HEK293 (cell line): ENCODE results near the gene NUDT22.

ENCODE experiments used
- CTCF ChIP-seq: fragments of 450-650 bp; formaldehyde crosslinking; IDR thresholded peaks from 2 replicates; pipeline ENCODE4 v1.5.1; 2016; ENCODE audit warnings: missing biosample characterization, missing genetic modification characterization
- SP2 ChIP-seq: fragments of 450-650 bp; formaldehyde crosslinking; IDR thresholded peaks from 2 replicates; pipeline ENCODE4 v1.5.1; 2016; ENCODE audit warnings: missing biosample characterization, missing genetic modification characterization
- ZNF112 ChIP-seq: fragments of 450-650 bp; formaldehyde crosslinking; IDR thresholded peaks from 2 replicates; pipeline ENCODE4 v1.5.0; 2017; ENCODE audit warnings: missing biosample characterization, missing genetic modification characterization
- ZNF132 ChIP-seq: fragments of 450-650 bp; formaldehyde crosslinking; IDR thresholded peaks from 2 replicates; pipeline ENCODE4 v1.5.1; 2017; ENCODE audit warnings: missing biosample characterization, missing genetic modification characterization, borderline replicate concordance
- ZNF335 ChIP-seq: fragments of 450-650 bp; formaldehyde crosslinking; conservative IDR thresholded peaks from 2 replicates; pipeline ENCODE4 v1.5.1; 2016; ENCODE audit warnings: missing biosample characterization, missing genetic modification characterization

DNA sequence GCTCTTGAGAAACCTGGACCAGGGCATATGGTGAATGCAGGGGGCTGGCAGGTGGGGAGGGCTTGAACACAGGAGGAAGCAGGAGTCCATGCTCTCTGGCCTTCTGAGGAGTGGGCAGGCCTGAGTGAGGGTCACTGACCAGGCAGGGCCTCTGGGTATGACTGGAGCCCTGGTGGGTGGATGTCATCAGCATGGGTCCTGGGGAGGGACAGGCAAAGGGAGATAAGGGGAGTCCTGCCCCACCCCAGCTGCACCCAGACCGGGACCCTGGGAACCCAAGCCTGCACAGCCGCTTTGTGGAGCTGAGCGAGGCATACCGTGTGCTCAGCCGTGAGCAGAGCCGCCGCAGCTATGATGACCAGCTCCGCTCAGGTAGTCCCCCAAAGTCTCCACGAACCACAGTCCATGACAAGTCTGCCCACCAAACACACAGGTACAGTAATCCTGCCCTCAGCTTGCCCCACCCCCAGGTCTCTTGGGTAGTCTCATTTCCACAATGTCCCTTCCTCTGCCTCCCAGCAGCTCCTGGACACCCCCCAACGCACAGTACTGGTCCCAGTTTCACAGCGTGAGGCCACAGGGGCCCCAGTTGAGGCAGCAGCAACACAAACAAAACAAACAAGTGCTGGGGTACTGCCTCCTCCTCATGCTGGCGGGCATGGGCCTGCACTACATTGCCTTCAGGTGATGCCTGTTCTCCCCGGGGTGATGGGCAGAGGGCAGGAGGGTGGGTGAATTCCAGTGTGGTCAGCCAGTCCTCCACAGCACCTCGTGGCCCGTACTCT is 6.3 kb downstream of the NUDT22 start:
- TF ChIP-seq CTCF (no peak), SP2 (tag by site-specific recombination) (no peak), ZNF335 (no peak), ZNF112 (no peak), ZNF132 (tag by site-specific recombination) (no peak)
